NCI-H526 treated with DMSO at 0.1 percent for 48 hours (cell line): ENCODE measurements around the gene ZBTB16.

Experiments used
- DNase-seq: peaks from one replicate; lab custom pipeline; 2025; lab: John Stamatoyannopoulos, UW

Gene ZBTB16

GRCh38 chr11:114185436-114185835 is 125.9 kb downstream of the ZBTB16 start:
- DNase-seq = no peak

- no peak for DNase-seq
Observed at GRCh38 chr11:114187173-114187572, 127.7 kb downstream of the ZBTB16 start.

- no peak for DNase-seq
Observed at GRCh38 chr11:114188851-114189570, 129.5 kb downstream of the ZBTB16 start.

- DNase-seq = no peak
Observed at GRCh38 chr11:114190630-114191029, 131.1 kb downstream of the ZBTB16 start.

- no peak for DNase-seq
Observed at GRCh38 chr11:114191893-114192292, 132.4 kb downstream of the ZBTB16 start.

- no peak for DNase-seq
Observed at GRCh38 chr11:114192841-114193389, 133.4 kb downstream of the ZBTB16 start.

- no peak for DNase-seq
Observed at GRCh38 chr11:114193730-114194679, 134.5 kb downstream of the ZBTB16 start.

GRCh38 chr11:114194702-114195101 is 135.2 kb downstream of the ZBTB16 start:
- no peak for DNase-seq

- DNase-seq = no peak
Observed at GRCh38 chr11:114195151-114195550, 135.6 kb downstream of the ZBTB16 start.

- DNase-seq = no peak
Observed at GRCh38 chr11:114195981-114196731, 136.6 kb downstream of the ZBTB16 start.

GRCh38 chr11:114196997-114197703 is 137.6 kb downstream of the ZBTB16 start:
- DNase-seq = no peak

GRCh38 chr11:114197799-114198500 is 138.4 kb downstream of the ZBTB16 start:
- DNase-seq = no peak

GRCh38 chr11:114199051-114199450 is 139.5 kb downstream of the ZBTB16 start:
- no peak for DNase-seq

GRCh38 chr11:114200351-114201133 is 141.0 kb downstream of the ZBTB16 start:
- no peak for DNase-seq

GRCh38 chr11:114201219-114201618 is 141.7 kb downstream of the ZBTB16 start:
- no peak for DNase-seq

GRCh38 chr11:114202011-114202609 is 142.6 kb downstream of the ZBTB16 start:
- no peak for DNase-seq

GRCh38 chr11:114207096-114207495 is 147.6 kb downstream of the ZBTB16 start:
- DNase-seq = no peak

- DNase-seq = no peak
Observed at GRCh38 chr11:114208377-114208776, 148.9 kb downstream of the ZBTB16 start.

GRCh38 chr11:114209343-114209742 is 149.8 kb downstream of the ZBTB16 start:
- DNase-seq = no peak

- DNase-seq = no peak
Observed at GRCh38 chr11:114209904-114210303, 150.4 kb downstream of the ZBTB16 start.
